GM19452 (cell line): ENCODE results near the gene DAPP1.
"Not testable (repeated sequence)": the region's sequence is repeated elsewhere in the genome, so short reads cannot be mapped to it uniquely, and the experiment has no call there.

ENCODE experiments used
- ATAC-seq: cut with Tn5 transposase; IDR thresholded peaks from one replicate; pipeline ENCODE4 v1.9.1; 2021; ENCODE audit not compliant: unreplicated experiment

The DAPP1 gene

DNA sequence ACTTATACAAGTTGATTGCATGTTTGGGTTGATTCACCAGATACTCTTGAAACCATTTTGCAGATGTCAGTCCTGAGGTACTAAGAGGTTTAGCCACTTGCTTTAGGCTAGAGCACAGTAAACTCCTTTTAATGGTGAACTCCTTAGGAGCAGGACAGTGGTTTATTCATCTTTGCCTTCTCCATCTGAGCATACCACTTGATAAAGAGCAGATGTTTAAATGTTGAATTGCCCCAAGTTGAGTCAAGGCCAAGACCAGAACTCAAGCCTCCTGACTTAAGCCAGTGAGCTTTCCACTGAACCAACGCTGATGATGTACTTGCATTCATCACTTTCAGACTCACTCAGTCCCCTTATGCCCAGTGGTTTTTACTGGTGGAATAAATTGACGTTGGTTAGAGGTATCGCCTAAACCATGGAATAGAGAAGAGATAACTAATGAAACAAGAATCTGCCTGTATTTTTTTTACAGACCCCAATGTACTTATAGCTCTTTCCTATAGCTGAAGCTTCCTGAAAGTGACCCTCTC, 7.5 kb downstream of the DAPP1 start:
- no peak for ATAC-seq

- ATAC-seq: no peak
Measured at GRCh38 chr4:99825272-99825671, 8.6 kb downstream of the DAPP1 start.

GRCh38 chr4:99826016-99826415, 9.4 kb downstream of the DAPP1 start:
- no peak for ATAC-seq

- ATAC-seq: no peak
Measured at GRCh38 chr4:99827454-99827853, 10.8 kb downstream of the DAPP1 start.

- ATAC-seq: no peak
Measured at GRCh38 chr4:99827857-99828256, 11.2 kb downstream of the DAPP1 start.

DNA sequence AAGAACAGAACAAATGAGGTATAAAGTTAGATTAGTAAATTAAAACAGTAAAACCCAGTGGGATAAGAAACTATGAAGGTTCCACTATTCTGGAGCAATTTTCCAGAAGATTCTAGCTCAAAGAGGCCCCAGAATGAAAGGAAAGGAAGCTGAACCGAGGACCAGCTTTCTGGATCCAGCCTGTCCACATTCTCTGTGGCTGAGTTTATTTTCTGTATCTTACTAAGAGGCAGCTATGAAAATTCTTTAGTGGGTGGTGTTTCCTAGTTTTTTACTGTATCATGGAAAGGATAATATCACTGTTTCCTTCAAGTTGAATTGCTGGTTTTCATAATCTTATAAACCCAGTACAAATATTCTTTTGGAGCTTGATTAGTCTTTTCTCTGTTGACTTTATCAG, 11.8 kb downstream of the DAPP1 start:
- no peak for ATAC-seq

- not testable (repeated sequence) for ATAC-seq
Measured at GRCh38 chr4:99830051-99830450, 13.4 kb downstream of the DAPP1 start.

- ATAC-seq: no peak
Measured at GRCh38 chr4:99832321-99832720, 15.7 kb downstream of the DAPP1 start.

DNA sequence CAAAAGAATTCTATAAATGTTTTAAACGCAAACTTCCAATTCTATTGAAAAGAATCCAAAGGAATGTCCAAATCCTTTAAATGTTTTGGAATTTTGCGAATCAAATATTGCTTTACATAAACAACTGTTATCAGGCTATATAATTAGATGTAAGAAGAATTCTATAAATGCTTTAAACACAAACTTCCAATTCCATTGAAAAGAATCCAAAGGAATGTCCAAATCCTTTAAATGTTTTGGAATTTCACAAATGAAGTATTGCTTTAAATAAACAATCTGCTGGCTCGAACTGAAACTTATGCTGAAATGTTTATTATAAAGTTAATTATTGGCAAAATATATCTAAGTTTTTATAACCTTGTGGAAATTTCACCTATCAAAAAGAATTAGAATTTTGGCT, 16.1 kb downstream of the DAPP1 start:
- ATAC-seq: no peak

DNA sequence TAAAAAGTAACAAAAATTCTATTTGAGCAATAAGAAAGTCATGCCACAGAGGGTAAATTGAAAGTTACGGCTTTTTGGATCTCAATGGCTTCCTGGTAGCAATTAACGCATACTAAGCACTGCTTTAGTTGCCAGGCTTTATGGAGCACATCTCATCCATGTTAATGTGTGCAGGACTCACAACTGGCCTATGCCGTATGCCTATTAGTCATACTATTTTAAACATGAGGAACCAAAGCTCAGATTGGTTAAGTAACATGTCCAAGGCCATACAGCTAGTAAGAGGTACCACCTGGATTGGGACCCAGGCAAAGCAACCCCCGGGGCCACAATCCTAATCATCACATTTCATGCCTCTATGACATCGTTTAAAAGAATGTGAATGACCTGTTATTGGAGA, 17.1 kb downstream of the DAPP1 start:
- no peak for ATAC-seq

GRCh38 chr4:99834569-99834968, 17.9 kb downstream of the DAPP1 start:
- no peak for ATAC-seq

GRCh38 chr4:99835942-99836341, 19.3 kb downstream of the DAPP1 start:
- ATAC-seq: no peak

DNA sequence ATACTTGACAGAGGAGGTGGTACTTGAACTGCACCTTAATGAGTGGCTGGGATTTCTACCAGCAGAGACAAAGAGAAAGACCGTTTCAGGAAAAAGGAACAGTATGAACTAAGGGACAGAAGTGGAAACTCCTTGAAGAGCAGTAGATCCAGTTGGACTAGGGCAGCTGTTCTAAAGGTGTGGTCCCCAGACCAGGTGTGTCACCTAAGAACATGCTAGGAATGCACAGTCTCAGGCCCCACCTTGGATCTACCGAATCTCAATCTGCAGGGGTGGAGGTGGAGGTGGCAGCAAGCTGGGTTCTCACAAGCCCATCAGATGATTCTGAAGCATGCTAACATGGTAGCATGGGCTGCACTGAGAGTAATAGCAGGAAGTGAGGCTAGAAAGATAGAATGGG, 22.3 kb downstream of the DAPP1 start:
- no peak for ATAC-seq

DNA sequence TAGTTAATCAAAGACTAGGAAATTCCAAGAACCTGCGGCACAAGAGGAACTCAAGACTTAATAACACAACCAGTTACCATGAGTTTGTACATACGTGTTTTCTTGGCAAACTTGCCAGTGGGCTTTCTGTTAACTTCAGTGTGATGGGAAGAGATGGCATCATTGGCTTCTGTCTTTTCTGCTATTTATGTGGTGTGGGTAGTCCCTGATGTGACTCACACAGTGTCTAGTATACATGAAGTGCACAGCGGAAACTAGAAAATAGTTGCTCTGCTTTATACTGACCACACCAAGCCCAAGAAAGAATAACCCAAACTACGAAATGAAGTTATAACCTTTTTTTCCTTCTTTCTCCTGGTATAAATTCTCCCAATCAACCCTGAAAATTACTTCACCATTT, 24.5 kb downstream of the DAPP1 start:
- ATAC-seq: no peak

DNA sequence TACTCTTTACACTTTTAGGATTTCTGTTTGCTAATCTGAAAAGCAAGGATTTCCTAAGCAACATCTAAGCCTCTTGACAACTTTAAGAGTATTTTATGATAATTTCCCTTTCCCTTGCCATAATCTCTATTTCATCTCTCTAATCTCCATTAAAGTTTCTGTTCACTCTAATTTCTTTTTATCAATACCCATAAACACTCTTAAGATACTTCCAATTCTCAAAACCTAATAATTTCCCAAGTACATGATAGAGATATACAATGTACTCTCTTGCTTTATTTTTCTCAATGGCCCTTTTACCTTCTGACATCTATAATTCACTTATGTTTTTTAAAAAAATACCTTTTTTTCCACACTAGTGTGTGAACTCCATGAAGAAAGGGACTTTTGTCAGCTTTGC, 26.8 kb downstream of the DAPP1 start:
- no peak for ATAC-seq

DNA sequence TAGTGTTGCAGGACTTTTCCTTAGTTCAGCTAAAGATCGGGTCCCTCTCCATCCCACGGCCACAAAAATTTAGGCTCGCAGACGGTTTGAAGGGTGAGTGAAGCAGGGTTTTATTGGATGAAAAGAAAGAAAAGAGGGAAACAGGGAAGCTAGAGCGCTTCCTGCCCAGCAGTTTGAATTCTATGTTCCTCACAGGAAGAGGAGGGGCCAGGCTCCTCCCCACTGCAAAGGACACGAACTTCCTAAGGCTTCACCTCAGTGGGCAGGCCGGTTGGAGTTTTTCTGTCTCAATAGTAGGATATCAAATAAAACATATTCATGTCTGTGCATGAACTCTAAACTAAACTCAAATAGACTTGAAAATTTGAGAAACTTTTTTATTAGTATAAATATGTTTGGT, 27.4 kb downstream of the DAPP1 start:
- ATAC-seq: no peak

- no peak for ATAC-seq
Measured at GRCh38 chr4:99845179-99845578, 28.6 kb downstream of the DAPP1 start.

DNA sequence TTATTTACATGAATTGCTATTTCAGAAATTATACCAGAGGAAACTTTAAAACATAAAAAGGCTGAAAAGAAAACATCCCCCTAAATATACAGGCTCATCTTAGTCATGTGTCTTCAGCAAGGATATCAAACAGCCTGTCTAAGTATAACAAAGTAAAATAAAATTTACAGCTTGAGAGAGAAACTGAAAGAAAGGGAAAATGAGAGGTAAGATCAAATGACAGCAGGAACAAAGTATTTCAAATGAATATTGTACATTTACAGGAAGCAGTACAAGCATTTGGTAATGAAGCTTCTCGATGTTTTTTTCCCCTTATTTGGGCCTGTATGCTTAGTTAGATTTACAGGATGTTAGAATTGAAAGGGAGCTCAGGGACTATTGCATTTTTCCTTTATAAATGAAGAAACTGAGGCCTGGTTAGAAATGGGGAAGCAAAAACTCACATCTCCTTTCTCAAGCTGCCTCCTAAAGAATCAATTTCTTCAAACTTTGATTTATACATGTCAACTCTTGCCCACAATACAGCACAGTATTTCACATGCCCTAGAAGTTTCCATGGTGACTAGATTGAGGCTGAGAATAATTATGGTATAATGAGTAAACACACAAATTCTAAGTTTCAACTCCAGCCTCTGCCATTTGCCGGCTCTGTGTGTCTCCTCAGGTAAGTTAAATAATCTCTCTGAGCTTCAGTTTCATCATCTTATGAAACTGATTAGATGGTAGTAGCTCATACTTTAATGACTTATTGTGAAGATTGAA, 29.3 kb downstream of the DAPP1 start:
- ATAC-seq: no peak

GRCh38 chr4:99846891-99847290, 30.3 kb downstream of the DAPP1 start:
- ATAC-seq: no peak

DNA sequence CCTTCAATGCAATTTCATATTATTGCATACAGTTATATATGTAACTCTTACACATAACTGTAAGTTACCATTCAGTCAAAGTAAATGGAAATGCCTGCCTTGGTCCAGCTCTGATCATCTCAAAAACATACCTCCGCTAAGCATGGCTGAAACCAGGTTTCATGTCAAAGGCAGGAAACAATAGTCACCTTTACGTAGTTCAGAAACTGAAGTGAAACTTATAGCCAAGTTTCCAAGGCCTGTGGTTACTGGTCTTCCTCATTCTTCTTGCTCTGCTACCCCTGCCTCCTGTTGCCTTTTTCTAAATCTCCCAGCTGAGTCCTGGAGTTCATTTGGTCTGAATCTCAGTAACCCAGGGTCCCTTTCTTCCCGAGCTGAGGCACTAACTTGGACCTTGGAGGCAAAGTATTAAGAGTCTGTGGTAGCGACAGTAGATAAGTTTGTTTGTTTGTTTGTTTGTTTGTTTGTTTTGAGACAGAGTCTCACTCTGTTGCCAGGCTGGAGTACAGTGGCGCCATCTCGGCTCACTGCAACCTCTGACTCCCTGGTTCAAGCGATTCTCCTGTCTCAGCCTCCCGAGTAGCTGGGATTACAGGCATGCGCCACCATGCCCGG, 30.8 kb downstream of the DAPP1 start:
- peak; percentile 57 for ATAC-seq

DNA sequence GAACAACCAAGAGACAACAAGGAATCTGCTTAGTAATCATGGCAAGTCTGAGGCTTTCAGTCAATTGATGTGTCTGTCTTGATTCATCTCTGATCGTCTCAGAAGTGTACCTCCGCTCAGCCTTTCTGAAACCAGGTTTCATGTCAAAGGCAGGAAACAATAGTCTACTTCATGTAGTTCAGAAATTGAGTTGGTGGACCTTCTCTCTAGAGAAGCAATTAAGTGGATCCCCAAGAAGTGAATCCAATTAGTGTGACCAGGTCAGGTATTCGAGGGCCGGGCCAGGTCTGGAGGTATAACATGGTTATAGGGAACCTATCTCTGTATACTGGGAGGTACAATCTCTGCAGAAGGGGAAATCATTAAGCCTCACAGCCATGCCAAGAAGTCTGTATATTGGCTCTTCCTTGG, 32.0 kb downstream of the DAPP1 start:
- ATAC-seq: peak; percentile 36

- no peak for ATAC-seq
Measured at GRCh38 chr4:99852199-99852749, 35.6 kb downstream of the DAPP1 start.
